ENCODE data around the gene SFMBT1.

SFMBT1 gene

DNA sequence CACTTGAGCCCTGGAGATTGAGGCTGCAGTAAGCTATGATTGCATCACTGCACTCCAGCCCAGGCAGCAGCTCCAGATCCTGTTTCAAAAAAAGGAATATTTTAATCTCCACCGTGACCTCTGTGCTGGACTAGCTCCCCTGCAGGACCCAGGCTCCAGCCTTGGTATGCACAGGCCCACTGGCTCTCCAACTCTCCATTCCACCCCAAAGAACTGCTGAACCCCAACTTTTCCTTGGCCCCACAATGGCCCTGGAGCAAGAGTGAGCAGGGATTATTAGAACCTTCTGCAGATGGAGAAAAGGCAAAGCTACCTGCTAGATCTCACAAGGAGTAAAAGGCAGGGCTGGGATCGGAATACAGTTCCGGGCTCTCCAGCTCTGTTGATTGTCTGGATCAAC, 32.8 kb upstream of the SFMBT1 start:
- no peak for TF ChIP-seq GATA3 (IDR thresholded peaks at IDR 0.05; ENCODE audit: low read depth, low read length)
- TF ChIP-seq GATA2 (IDR thresholded peaks at IDR 0.05; ENCODE audit: low read depth, low read length) = no peak

GRCh38 chr3:53077476-53078220, 31.8 kb upstream of the SFMBT1 start:
- no peak for TF ChIP-seq GATA3 (IDR thresholded peaks at IDR 0.05; ENCODE audit: low read depth, low read length)
- TF ChIP-seq GATA2 (IDR thresholded peaks at IDR 0.05; ENCODE audit: low read depth, low read length) = no peak

DNA sequence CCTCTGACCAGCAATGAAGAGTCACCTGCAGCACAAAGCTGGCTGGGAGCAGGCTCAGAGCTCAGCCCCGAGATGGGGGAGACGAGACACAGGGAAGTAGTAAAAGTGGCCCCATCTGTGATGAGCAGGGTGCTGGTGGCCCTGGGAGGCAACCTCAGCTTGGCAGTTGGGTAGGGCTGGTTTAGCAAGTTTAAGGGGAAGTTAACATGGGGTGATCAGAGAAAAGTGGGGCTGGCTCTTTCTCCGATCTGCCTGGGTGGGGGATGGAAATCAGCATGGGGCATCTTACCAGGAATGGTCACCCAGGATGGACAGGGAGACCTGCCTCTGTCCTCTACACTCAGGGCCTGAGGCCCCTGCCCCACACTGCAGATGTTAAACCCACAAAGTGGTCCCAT, 29.9 kb upstream of the SFMBT1 start:
- no peak for TF ChIP-seq GATA2 (IDR thresholded peaks at IDR 0.05; ENCODE audit: low read depth, low read length)
- no peak for TF ChIP-seq GATA3 (IDR thresholded peaks at IDR 0.05; ENCODE audit: low read depth, low read length)

DNA sequence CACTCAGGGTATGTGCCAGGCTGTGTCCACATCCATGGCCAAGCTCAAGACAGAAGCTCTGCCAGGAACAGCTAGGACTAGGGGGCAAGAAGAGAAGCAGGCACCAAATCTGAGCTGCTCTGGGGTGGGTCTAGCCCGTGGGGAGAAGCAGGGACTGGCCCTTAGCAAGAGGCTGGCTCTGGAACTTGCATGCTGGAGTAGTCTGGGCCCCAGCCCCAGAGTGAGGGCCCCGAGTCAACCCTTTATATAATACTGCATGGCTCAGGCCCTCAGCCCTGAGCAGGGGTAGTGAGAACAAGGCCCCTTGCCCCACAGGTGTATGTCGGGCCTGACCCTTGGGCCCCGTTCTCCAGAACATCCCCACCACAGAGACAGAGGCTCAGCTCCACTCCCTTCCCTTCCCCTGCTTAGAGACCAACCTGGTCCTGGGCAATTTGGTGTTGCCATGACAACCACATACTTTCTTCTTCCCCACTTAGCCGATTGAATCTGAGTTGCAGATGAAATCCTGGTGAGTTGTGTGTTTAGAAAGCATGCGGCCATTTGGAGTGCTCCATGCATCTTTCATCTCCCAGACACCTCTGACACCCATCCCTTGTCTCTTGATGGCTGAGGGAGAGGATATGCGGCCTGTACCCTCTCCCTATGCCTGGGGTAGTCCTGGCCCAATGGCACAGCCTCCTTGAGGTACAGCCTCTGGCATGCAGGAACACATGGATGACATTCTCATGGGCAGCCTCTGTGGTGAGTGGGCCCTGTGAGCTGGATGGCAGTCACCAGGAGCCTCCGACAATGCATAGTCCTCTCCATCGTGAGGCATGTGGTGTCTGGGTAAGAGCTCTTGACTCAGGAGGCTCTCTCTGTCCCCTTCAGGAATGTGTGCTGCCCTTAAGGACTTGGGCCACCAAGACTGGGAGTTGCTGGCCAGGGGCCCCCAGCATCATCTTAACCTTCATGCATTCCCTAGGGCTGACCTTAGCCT, 29.2 kb upstream of the SFMBT1 start:
- no peak for TF ChIP-seq GATA3 (IDR thresholded peaks at IDR 0.05; ENCODE audit: low read depth, low read length)

DNA sequence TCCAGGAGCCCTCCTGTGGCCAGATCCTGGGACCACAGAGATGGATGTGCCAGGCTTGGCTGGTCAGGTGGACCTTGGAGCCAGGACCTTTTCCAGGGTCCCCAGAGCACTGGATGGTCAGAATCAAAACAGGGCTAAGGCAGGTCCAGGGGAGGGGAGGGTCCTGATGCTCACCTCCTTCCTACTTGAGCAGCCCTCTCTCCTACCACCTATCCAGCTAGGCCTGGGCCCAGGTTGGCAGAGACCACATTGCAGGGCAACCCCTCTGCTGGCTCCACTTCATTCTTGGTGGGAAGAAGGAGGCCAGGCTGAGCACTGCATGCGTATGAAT, 28.5 kb upstream of the SFMBT1 start:
- no peak for TF ChIP-seq GATA3 (IDR thresholded peaks at IDR 0.05; ENCODE audit: low read depth, low read length)
- no peak for TF ChIP-seq GATA2 (IDR thresholded peaks at IDR 0.05; ENCODE audit: low read depth, low read length)

DNA sequence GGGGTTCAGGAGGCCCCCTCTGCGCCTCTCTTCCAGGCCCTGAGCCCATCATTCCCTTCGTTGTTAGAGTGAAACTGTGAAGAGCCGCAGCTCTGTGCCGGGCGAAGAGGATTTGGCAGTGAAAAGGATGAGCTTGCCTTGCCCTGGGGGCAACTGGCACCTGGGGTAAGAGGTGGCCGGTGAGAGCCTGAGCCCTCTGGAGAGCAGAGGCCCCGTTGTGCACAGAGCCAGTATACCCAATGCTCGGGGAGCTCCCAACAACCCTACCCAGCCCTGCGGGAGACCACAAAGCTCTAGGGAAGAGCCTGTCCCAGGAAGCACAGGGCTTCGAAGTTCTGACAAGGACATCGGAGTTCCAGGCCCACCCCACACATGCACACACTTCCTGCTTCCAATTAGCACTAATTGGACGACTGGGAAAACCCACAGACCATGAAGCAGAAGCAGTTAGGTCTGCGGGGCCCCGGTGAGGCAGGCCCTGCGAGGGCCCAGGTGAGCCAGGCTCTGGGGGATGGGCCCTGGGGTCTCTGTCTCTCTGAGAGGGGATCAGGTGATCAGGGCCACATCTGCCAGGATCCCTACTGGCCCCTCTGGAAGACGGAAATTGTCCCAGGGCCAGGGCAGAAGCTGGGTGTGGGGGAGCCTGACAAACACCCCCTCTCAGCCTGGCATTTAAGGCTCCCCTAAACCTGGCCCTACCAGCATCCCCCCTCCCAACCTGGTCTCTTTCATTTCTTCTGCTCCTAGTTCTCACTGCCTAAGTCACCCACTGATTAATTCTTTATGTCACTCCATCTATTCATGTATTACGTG, 27.9 kb upstream of the SFMBT1 start:
- no peak for TF ChIP-seq GATA3 (IDR thresholded peaks at IDR 0.05; ENCODE audit: low read depth, low read length)
- no peak for TF ChIP-seq GATA2 (IDR thresholded peaks at IDR 0.05; ENCODE audit: low read depth, low read length)

GRCh38 chr3:53072653-53073552, 27.0 kb upstream of the SFMBT1 start:
- TF ChIP-seq GATA2 (IDR thresholded peaks at IDR 0.05; ENCODE audit: low read depth, low read length) (no peak), GATA3 (IDR thresholded peaks at IDR 0.05; ENCODE audit: low read depth, low read length) (no peak)

GRCh38 chr3:53071882-53072431, 26.1 kb upstream of the SFMBT1 start:
- no peak for TF ChIP-seq GATA3 (IDR thresholded peaks at IDR 0.05; ENCODE audit: low read depth, low read length)
- TF ChIP-seq GATA2 (IDR thresholded peaks at IDR 0.05; ENCODE audit: low read depth, low read length) = no peak

DNA sequence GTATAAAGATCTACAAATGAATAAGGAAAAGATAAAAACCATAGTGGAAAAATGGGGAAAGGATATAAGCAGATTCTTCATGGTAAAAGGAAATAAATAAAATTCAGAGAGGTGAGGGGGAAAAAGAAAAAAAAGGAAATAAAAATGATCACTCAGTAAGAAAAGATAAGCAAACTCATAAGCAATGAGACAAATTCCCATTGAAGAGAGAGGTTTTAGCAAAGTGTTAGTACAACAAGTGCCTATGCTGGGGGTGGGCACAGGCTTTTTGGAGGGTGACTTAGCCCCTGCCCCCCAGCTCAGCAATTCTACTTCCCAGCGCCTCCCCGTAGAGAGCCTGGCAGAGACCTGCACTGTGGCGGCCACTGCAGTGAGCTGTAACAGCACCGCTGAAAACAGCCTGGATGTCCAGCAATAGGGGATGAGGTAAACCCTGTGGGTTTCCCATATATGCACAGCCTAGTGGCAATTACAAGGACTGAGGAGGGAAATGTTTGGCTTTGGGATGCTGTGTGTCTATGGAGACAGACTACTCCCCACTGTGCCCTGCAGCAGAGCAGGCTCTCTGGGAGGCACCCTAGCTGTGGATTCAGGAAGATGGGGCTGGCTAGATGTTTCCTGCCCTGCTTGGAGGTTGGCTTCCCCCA, 23.7 kb upstream of the SFMBT1 start:
- no peak for TF ChIP-seq GATA2 (IDR thresholded peaks at IDR 0.05; ENCODE audit: low read depth, low read length)
- no peak for TF ChIP-seq GATA3 (IDR thresholded peaks at IDR 0.05; ENCODE audit: low read depth, low read length)

DNA sequence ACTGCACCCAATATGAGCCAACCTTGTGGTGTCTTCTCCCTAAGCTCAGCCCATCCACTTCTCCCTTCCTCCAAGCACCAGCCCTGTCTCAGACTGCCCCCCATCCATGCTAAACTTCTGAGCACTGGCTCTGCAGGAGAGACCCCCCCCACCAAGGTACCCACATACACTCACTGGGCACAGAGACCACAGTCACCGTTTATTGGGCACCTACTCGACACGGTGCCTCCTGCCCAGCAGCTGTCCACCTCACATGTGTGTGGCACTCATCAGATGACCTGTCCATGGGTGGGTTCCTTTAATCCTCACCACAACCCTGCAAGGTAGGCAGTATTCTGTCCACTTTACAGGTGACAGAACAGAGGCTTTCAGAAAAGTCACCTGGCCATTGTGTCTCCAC, 22.3 kb upstream of the SFMBT1 start:
- no peak for TF ChIP-seq GATA2 (IDR thresholded peaks at IDR 0.05; ENCODE audit: low read depth, low read length)
- TF ChIP-seq GATA3 (IDR thresholded peaks at IDR 0.05; ENCODE audit: low read depth, low read length) = no peak

GRCh38 chr3:53067567-53067966, 21.7 kb upstream of the SFMBT1 start:
- TF ChIP-seq GATA2 (IDR thresholded peaks at IDR 0.05; ENCODE audit: low read depth, low read length) (no peak), GATA3 (IDR thresholded peaks at IDR 0.05; ENCODE audit: low read depth, low read length) (no peak)

DNA sequence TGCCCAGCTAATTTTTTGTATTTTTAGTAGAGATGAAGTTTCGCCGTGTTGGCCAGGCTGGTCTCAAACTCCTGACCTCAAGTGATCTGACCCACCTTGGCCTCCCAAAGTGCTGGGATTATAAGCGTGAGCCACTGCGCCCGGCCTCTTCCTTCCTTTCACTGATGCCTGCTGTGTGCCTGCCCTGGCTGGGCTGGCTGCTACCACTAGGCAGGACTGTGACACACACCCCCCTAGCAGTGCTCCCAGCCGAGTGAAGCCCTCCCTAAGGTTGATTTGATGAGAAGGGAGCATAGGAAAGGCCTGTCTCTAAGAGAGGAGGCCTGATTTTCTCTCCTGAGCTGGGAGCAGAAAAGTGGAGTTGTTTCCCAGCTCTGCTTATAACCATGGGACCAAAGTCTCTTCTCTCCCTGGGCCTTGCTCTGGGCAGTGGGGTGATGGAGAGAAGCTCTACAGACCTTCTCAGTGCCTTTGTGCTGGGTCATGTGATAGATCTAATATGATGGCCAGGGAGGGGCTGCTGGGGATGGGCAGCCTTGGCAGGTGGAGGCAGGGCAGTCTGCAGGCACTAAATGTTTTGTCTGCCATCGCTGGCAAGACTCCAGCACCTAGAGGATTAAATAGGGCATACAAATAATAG, 20.1 kb upstream of the SFMBT1 start:
- TF ChIP-seq GATA2 (IDR thresholded peaks at IDR 0.05; ENCODE audit: low read depth, low read length) = no peak
